MCF 10A (cell line): ENCODE results near the gene COQ8A. TPM values are rescaled to one million over a fixed set of nuclear protein-coding genes. Genes with fewer than 3 reads are reported as not detected.

Source experiments
- BruUV-seq: library from RNA; stranded (reverse); fragments of 400-500 nt; replicated peaks from 2 replicates; lab custom pipeline; 2021; lab: Mats Ljungman, UMichigan
- CTCF ChIA-PET: fragments of 300-600 bp; sonication (Branson Sonifier 250); formaldehyde crosslinking; extraction: SDS; loops from one replicate; lab custom pipeline; 2021; ENCODE audit warnings: antibody characterized with exemption, inconsistent platforms; lab: Yijun Ruan, JAX
- POLR2A ChIA-PET: fragments of 300-600, 350-650 bp; sonication (Branson Sonifier 250); formaldehyde crosslinking; extraction: SDS; loops from one replicate; lab custom pipeline; 2020; ENCODE audit warnings: antibody characterized with exemption, inconsistent platforms; lab: Yijun Ruan, JAX
- DNase-seq: peaks from one replicate; pipeline ENCODE4 v3.0.0-alpha.2; 2018; ENCODE audit not compliant: unreplicated experiment
- H3K27ac Mint-ChIP-seq: one replicate; pipeline ENCODE4 v1.8.0; 2022; ENCODE audit warnings: mild to moderate bottlenecking, low read depth, mixed read lengths; ENCODE audit not compliant: unreplicated experiment
- H3K27me3 Mint-ChIP-seq: one replicate; pipeline ENCODE4 v1.8.0; 2022; ENCODE audit warnings: mixed read lengths; ENCODE audit not compliant: insufficient read depth, unreplicated experiment
- H3K36me3 Mint-ChIP-seq: one replicate; pipeline ENCODE4 v1.8.0; 2022; ENCODE audit warnings: mild to moderate bottlenecking, moderate library complexity, mixed read lengths; ENCODE audit not compliant: insufficient read depth, unreplicated experiment
- H3K4me1 Mint-ChIP-seq: one replicate; pipeline ENCODE4 v1.8.0; 2022; ENCODE audit warnings: mixed read lengths; ENCODE audit not compliant: insufficient read depth, unreplicated experiment
- H3K4me3 Mint-ChIP-seq: one replicate; pipeline ENCODE4 v1.8.0; 2022; ENCODE audit warnings: mild to moderate bottlenecking, moderate library complexity, mixed read lengths; ENCODE audit not compliant: unreplicated experiment
- H3K9me3 Mint-ChIP-seq: one replicate; pipeline ENCODE4 v1.8.0; 2022; ENCODE audit warnings: mixed read lengths; ENCODE audit not compliant: unreplicated experiment
- CTCF ChIP-seq: fragments of 200-600 bp; IDR thresholded peaks from one replicate; pipeline ENCODE4 v1.8.0; 2022; ENCODE audit warnings: antibody characterized with exemption, mild to moderate bottlenecking; ENCODE audit not compliant: unreplicated experiment
- intact Hi-C: fragments of 100-400 bp; cut with micrococcal nuclease; formaldehyde crosslinking; loops from 2 replicates; pipeline ENCODE4 v1.14.1; 2022
- total RNA-seq: library from RNA; stranded (reverse); gene quantifications from 2 replicates; pipeline ENCODE4 v1.2.3, GENCODE V29; 2022

Gene COQ8A
- total RNA-seq, 1 experiment from 2014 or later, result 26.4 TPM

- TF ChIP-seq CTCF, result no peak
- DNase-seq, result no peak
- Mint-ChIP-seq H3K4me1 (peaks cover 10% of the 10 kb centered on the region), H3K36me3 (peaks cover 50% of the 10 kb centered on the region), H3K27me3 (no peaks in the 10 kb centered on the region), H3K4me3 (no peak overlapping the region), H3K27ac (no peak overlapping the region), H3K9me3 (no peaks in the 10 kb centered on the region)
- CTCF ChIA-PET, result interaction anchor here (0.6 to 1.0 kb wide), 3 partner anchors 19 to 539 kb away, joined by 3 to 5 read pairs (median 3); no protein-coding TSS in a partner anchor
- POLR2A ChIA-PET, result interaction anchor here (1.7 kb wide), 1 partner anchor 24 kb away, joined by 4 read pairs; the partner anchor contains the start of gene COQ8A
- BruUV-seq, result no TSS peak
- intact Hi-C loops, result no loop called here
Observed at GRCh38 chr1:226964611-226965486, 24.8 kb downstream of the COQ8A start.

GRCh38 chr1:226965581-226966440 lies 25.7 kb downstream of the COQ8A start:
- H3K36me3 Mint-ChIP-seq, result peaks cover 52% of the 10 kb centered on the region
- no peak overlapping the region for H3K27ac Mint-ChIP-seq
- no peak for TF ChIP-seq CTCF
- no peaks in the 10 kb centered on the region for H3K27me3 Mint-ChIP-seq
- peaks cover 10% of the 10 kb centered on the region for H3K4me1 Mint-ChIP-seq
- ChIA-PET POLR2A (interaction anchor here (0.6 to 0.8 kb wide), 2 partner anchors 151 to 859 kb away, joined by 3 read pairs; no protein-coding TSS in a partner anchor), CTCF (interaction anchor here (0.6 to 1.0 kb wide), 2 partner anchors 19 to 53 kb away, joined by 3 read pairs; no protein-coding TSS in a partner anchor)
- intact Hi-C loops, result no loop called here
- no peak for DNase-seq
- H3K9me3 Mint-ChIP-seq, result no peaks in the 10 kb centered on the region
- BruUV-seq, result no TSS peak
- H3K4me3 Mint-ChIP-seq, result no peak overlapping the region

- ChIA-PET POLR2A (interaction anchor here (0.7 to 2.0 kb wide), 4 partner anchors 17 to 851 kb away, joined by 3 to 15 read pairs (median 3); partner anchors contain the start of gene COQ8A), CTCF (interaction anchor here (0.6 to 1.2 kb wide), 4 partner anchors 156 to 474 kb away, joined by 3 to 4 read pairs (median 3); no protein-coding TSS in a partner anchor)
- DNase-seq, result no peak
- peaks cover 57% of the 10 kb centered on the region for H3K36me3 Mint-ChIP-seq
- H3K4me1 Mint-ChIP-seq, result peaks cover 10% of the 10 kb centered on the region
- H3K9me3 Mint-ChIP-seq, result peaks cover 4% of the 10 kb centered on the region
- H3K4me3 Mint-ChIP-seq, result no peak overlapping the region
- TF ChIP-seq CTCF, result no peak
- intact Hi-C loops, result no loop called here
- no TSS peak for BruUV-seq
- no peaks in the 10 kb centered on the region for H3K27me3 Mint-ChIP-seq
- no peak overlapping the region for H3K27ac Mint-ChIP-seq
Observed at GRCh38 chr1:226966683-226967082, 26.6 kb downstream of the COQ8A start.
